Fibroblast of lung (primary cell): ENCODE results near the gene FAM162A. TPM values are rescaled to one million over a fixed set of nuclear protein-coding genes. Genes with fewer than 3 reads are reported as not detected.

Experiments used
- DNase-seq, 2 donors: peaks; one replicate each; pipeline versions ENCODE4 v3.0.0 to v3.0.0-alpha.2; 2010; ENCODE audit warnings: low read depth in 2 of 2
- H2AFZ ChIP-seq: 2 replicates; pipeline ENCODE4 v1.5.1; 2012; ENCODE audit warnings: low read length, control low read depth, inconsistent platforms
- H3K27ac ChIP-seq: 2 replicates; pipeline ENCODE4 v1.5.1; 2011; ENCODE audit warnings: low read length, control low read depth; ENCODE audit not compliant: insufficient read depth
- H3K27me3 ChIP-seq: 2 replicates; pipeline ENCODE4 v1.5.1; 2011; ENCODE audit warnings: mild to moderate bottlenecking, low read length; ENCODE audit not compliant: control insufficient read depth, insufficient read depth
- H3K36me3 ChIP-seq: 2 replicates; pipeline ENCODE4 v1.5.1; 2011; ENCODE audit warnings: low read length; ENCODE audit not compliant: control insufficient read depth, insufficient read depth
- H3K4me1 ChIP-seq: 2 replicates; pipeline ENCODE4 v1.5.1; 2011; ENCODE audit warnings: low read length; ENCODE audit not compliant: control insufficient read depth, insufficient read depth; ENCODE audit errors: extremely low read depth
- H3K4me2 ChIP-seq: 2 replicates; pipeline ENCODE4 v1.5.1; 2011; ENCODE audit warnings: low read length, control low read depth; ENCODE audit not compliant: insufficient read depth; ENCODE audit errors: extremely low read depth
- H3K4me3 ChIP-seq, 4 experiments: fragments of 200-600 bp in 1 of 4; sonication (generic) in 1 of 4; replicated peaks in 1 of 4; 2 replicates each; pipeline ENCODE4 v1.5.1; 2011 to 2016; ENCODE audit warnings: low read length in 4 of 4, low read depth in 3 of 4, mild to moderate bottlenecking in 3 of 4, control low read depth in 2 of 4, inconsistent platforms in 1 of 4, mixed read lengths in 1 of 4; ENCODE audit not compliant: insufficient read depth in 1 of 4; ENCODE audit errors: control extremely low read depth in 1 of 4
- H3K79me2 ChIP-seq: 2 replicates; pipeline ENCODE4 v1.5.1; 2012; ENCODE audit warnings: mild to moderate bottlenecking, low read length, inconsistent platforms; ENCODE audit not compliant: control insufficient read depth, insufficient read depth
- H3K9ac ChIP-seq: 2 replicates; pipeline ENCODE4 v1.5.1; 2011; ENCODE audit warnings: mild to moderate bottlenecking, low read length, control low read depth; ENCODE audit not compliant: insufficient read depth
- H3K9me3 ChIP-seq: 2 replicates; pipeline ENCODE4 v1.5.1; 2012; ENCODE audit warnings: low read depth, low read length; ENCODE audit not compliant: control insufficient read depth, insufficient read depth
- H4K20me1 ChIP-seq: 2 replicates; pipeline ENCODE4 v1.5.1; 2011; ENCODE audit warnings: low read length; ENCODE audit not compliant: control insufficient read depth, insufficient read depth; ENCODE audit errors: extremely low read depth
- CTCF ChIP-seq, 2 donors: IDR thresholded peaks in 1 of 2; conservative IDR thresholded peaks in 1 of 2; 1 replicate in 1 of 2; 2 replicates in 1 of 2; pipeline ENCODE4 v1.5.1; 2011 to 2012; ENCODE audit warnings: low read length in 2 of 2, control low read depth in 1 of 2, inconsistent platforms in 1 of 2, low read depth in 1 of 2, mild to moderate bottlenecking in 1 of 2
- EZH2 ChIP-seq: IDR thresholded peaks from 2 replicates; pipeline ENCODE4 v1.5.1; 2012; ENCODE audit warnings: low read length, control low read depth, mild to moderate bottlenecking; ENCODE audit errors: missing control alignments
- polyA minus RNA-seq: library from RNA; depleted of rRNA, polyadenylated mRNA; stranded (reverse); fragments of >200 nt; gene quantifications from 2 replicates; pipeline ENCODE4 v1.2.3, GENCODE V29; 2011; ENCODE audit warnings: low replicate concordance
- polyA plus RNA-seq, 2 donors: library from polyadenylated mRNA; depleted of rRNA in 1 of 2; stranded (reverse) in 1 of 2; unstranded in 1 of 2; fragments of >200 nt; gene quantifications; 2 replicates each; pipeline ENCODE4 v1.2.1, GENCODE V29; 2011 to 2012; ENCODE audit warnings: missing spikeins in 1 of 2
- total RNA-seq: library from RNA; depleted of rRNA; stranded (reverse); fragments of >200 nt; gene quantifications from 2 replicates; pipeline ENCODE4 v1.2.1, GENCODE V29; 2014

The FAM162A gene, protein sequence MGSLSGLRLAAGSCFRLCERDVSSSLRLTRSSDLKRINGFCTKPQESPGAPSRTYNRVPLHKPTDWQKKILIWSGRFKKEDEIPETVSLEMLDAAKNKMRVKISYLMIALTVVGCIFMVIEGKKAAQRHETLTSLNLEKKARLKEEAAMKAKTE
- 16.7 and 16.9 TPM in 2 replicates for total RNA-seq
- polyA plus RNA-seq, result 37.0 and 47.6 TPM in 2 replicates
- 40.6 and 59.5 TPM in 2 replicates for polyA plus RNA-seq (2012)
- 0.41 and 5.5 TPM in 2 replicates for polyA minus RNA-seq

DNA sequence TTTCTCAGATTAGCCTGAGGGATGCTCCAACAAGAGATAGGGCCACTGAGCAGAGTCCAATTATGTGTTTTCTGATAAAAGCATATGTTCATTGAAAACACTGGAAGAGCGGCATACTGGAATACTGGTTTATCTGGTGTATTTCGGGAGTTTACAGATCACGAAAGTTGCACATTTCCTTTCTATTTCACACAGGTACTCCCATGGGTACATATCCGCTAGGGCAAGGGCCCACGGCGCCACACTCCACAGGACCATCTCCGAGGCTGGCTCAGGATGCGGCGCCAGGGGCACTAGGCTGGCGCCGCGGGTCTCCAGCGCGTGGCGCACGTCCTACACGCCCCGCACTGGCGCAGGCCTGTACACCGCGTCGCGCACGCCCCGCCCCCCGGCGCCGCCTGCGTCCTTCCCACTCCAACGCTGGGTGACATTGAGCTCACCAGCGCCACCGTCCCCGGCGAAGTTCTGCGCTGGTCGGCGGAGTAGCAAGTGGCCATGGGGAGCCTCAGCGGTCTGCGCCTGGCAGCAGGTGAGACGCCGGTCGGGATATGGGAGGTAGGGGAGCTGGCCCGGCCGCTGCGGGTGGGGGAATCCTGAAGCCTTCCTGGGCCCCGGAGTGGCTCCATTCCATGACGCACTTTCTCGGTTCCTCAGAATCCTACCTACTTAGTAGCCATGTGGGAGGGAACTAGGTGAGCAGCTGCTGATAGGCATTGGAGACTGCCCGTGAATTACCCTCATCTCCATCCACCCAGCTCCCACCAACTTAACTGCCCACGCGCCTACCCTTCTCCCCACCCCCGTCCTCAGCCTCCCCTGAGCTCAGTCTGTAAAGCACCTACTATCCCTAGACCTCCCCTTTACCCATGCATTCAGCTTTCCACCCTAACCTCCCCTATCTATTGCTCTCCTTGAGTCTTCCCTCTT lies at the start of gene FAM162A:
Gene FAM162A (plus strand): TSS at position 412 of the 927 bp plus-strand sequence. CDS start 84 bp downstream, at position 496.
- peak; percentile 82 to 83 for DNase-seq
- peaks cover 14% of the 10 kb centered on the region for H3K79me2 ChIP-seq

GRCh38 chr3:122342803-122343202 lies 41.2 kb upstream of the FAM162A start:
- Histone ChIP-seq H3K27ac (no peak overlapping the region), H3K9me3 (no peaks in the 10 kb centered on the region), H2AFZ (no peak overlapping the region), H3K36me3 (no peaks in the 10 kb centered on the region), H4K20me1 (no peaks in the 10 kb centered on the region), H3K4me2 (no peak overlapping the region), H3K4me1 (no peaks in the 10 kb centered on the region), H3K4me3 (no peak overlapping the region), H3K27me3 (no peaks in the 10 kb centered on the region), H3K9ac (no peak overlapping the region), H3K79me2 (no peaks in the 10 kb centered on the region)
- DNase-seq, result no peak
- TF ChIP-seq EZH2 (no peak), CTCF (conservative IDR thresholded peaks at IDR 0.05 in 1 of 2, IDR thresholded peaks at IDR 0.05 in 1 of 2; ENCODE audit: low read depth in 1 of 2, low read length in 2 of 2) (no peak)

More for the DNA sequence above, at the start of gene FAM162A:
- peak within 1 kb of the TSS; percentile 99 for H2AFZ ChIP-seq
- peak within 1 kb of the TSS; percentile 99 for H3K4me2 ChIP-seq
- no peaks in the 10 kb centered on the region for H3K36me3 ChIP-seq
- H3K27ac ChIP-seq, result peak within 1 kb of the TSS; percentile 70
- no peaks in the 10 kb centered on the region for H3K9me3 ChIP-seq
- TF ChIP-seq CTCF (conservative IDR thresholded peaks at IDR 0.05 in 1 of 2, IDR thresholded peaks at IDR 0.05 in 1 of 2; ENCODE audit: low read depth in 1 of 2, low read length in 2 of 2) (peak; percentile 24 to 35), EZH2 (no peak)
- H3K4me3 ChIP-seq, result peak within 1 kb of the TSS; percentile 83 to 91 (median 84)
- H3K27me3 ChIP-seq, result no peaks in the 10 kb centered on the region
- H3K4me1 ChIP-seq, result peaks cover 4% of the 10 kb centered on the region
- H3K9ac ChIP-seq, result peak within 1 kb of the TSS; percentile 72
- no peaks in the 10 kb centered on the region for H4K20me1 ChIP-seq

DNA sequence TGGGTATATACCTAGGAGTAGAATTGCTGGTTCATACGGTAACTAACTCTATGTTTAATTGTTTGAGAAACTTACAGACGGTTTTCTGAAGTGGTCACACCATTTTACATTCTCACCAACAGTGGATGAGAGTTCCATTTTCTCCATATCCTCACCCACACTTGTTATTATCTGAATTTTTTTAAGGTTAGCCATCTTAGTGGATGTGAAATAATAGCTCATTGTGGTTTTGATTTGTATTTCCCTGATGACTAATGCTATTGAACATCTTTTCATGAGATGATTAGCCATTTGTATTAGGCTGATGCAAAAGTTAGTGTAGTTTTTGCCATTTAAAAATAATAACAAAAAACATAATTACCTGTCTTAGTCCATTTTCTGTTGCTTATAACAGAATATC lies 40.3 kb upstream of the FAM162A start:
- no peak overlapping the region for H3K9ac ChIP-seq
- H3K27me3 ChIP-seq, result no peaks in the 10 kb centered on the region
- TF ChIP-seq CTCF (conservative IDR thresholded peaks at IDR 0.05 in 1 of 2, IDR thresholded peaks at IDR 0.05 in 1 of 2; ENCODE audit: low read depth in 1 of 2, low read length in 2 of 2) (no peak), EZH2 (no peak)
- H3K4me2 ChIP-seq, result no peak overlapping the region
- no peaks in the 10 kb centered on the region for H3K4me1 ChIP-seq
- no peaks in the 10 kb centered on the region for H3K79me2 ChIP-seq
- peak in 1 of 2 donors; percentile 11 for DNase-seq
- H3K36me3 ChIP-seq, result no peaks in the 10 kb centered on the region
- H3K9me3 ChIP-seq, result no peaks in the 10 kb centered on the region
- H2AFZ ChIP-seq, result no peak overlapping the region
- no peaks in the 10 kb centered on the region for H4K20me1 ChIP-seq
- no peak overlapping the region for H3K27ac ChIP-seq
- no peak overlapping the region for H3K4me3 ChIP-seq
